ENCODE measurements around the gene PLAU. TPM values are rescaled to one million over a fixed set of nuclear protein-coding genes. Genes with fewer than 3 reads are reported as not detected.
A peak's percentile ranks its signal among the peaks of the same experiment; 100 is the strongest.

The PLAU gene
- total RNA-seq, 6 donors from 2014 or later, result 8.2 to 38.8 (median 12.4) TPM

- Histone ChIP-seq H3K4me3 (peak overlapping the region in 1 of 4 donors; percentile 15), H3K27ac (peak overlapping the region; percentile 75 to 86 (median 78)), H3K9me3 (no peaks in the 10 kb centered on the region), H3K4me1 (peaks cover 46 to 74% (median 51%) of the 10 kb centered on the region in 4 donors), H3K36me3 (no peaks in the 10 kb centered on the region), H3K27me3 (no peaks in the 10 kb centered on the region)
- DNase-seq (peak in 1 of 2 donors; percentile 64), ATAC-seq (ENCODE audit: low FRiP score in 2 of 2) (peak; percentile 24 to 37)
- TF ChIP-seq CTCF (IDR thresholded peaks at IDR 0.05) (no peak), EP300 (IDR thresholded peaks at IDR 0.05) (no peak), POLR2AphosphoS5 (IDR thresholded peaks at IDR 0.05) (peak; percentile 52 to 56), POLR2A (IDR thresholded peaks at IDR 0.05) (peak in 1 of 4 donors; percentile 11)
- WGBS, 2 donors, result 9 to 19% methylated on average over 10 of the region's 10 CpGs
Observed at GRCh38 chr10:73908853-73909539, 1.9 kb upstream of the PLAU start.

- peak overlapping the region in 1 of 4 donors; percentile 9 for H3K4me3 ChIP-seq
- TF ChIP-seq POLR2AphosphoS5 (IDR thresholded peaks at IDR 0.05) (no peak), CTCF (IDR thresholded peaks at IDR 0.05) (no peak), POLR2A (IDR thresholded peaks at IDR 0.05) (no peak), EP300 (IDR thresholded peaks at IDR 0.05) (no peak)
- 69% methylated on average over 4 of the region's 4 CpGs for WGBS, 2 donors
- DNase-seq, result no peak
- no peaks in the 10 kb centered on the region for H3K27me3 ChIP-seq
- ATAC-seq (ENCODE audit: low FRiP score in 2 of 2), result no peak
- H3K27ac ChIP-seq, result peak overlapping the region; percentile 75 to 86 (median 82)
- no peaks in the 10 kb centered on the region for H3K9me3 ChIP-seq
- H3K4me1 ChIP-seq, result peaks cover 46 to 74% (median 51%) of the 10 kb centered on the region in 4 donors
- H3K36me3 ChIP-seq, result no peaks in the 10 kb centered on the region
Observed at GRCh38 chr10:73909540-73910115, 1.3 kb upstream of the PLAU start.

GRCh38 chr10:73910401-73910763 is 550 bp upstream of the PLAU start:
- Histone ChIP-seq H3K27ac (peak overlapping the region; percentile 67 to 88 (median 84)), H3K4me1 (peaks cover 46 to 74% (median 51%) of the 10 kb centered on the region in 4 donors), H3K9me3 (no peaks in the 10 kb centered on the region), H3K27me3 (no peaks in the 10 kb centered on the region), H3K36me3 (peaks cover 0 to 5% (median 0%) of the 10 kb centered on the region in 4 donors), H3K4me3 (peak overlapping the region in 3 of 4 donors; percentile 54 to 81 (median 72))
- TF ChIP-seq POLR2A (IDR thresholded peaks at IDR 0.05), result no peak
- no peak for TF ChIP-seq CTCF (IDR thresholded peaks at IDR 0.05)
- TF ChIP-seq EP300 (IDR thresholded peaks at IDR 0.05), result no peak
- TF ChIP-seq POLR2AphosphoS5 (IDR thresholded peaks at IDR 0.05), result no peak
- DNase-seq (no peak), ATAC-seq (ENCODE audit: low FRiP score in 2 of 2) (no peak)
- WGBS, 2 donors, result 33 to 39% methylated on average over 9 of the region's 9 CpGs

GRCh38 chr10:73911553-73912004 is 647 bp downstream of the PLAU start:
- peak in 1 of 2 donors; percentile 39 for DNase-seq
- no peak for ATAC-seq (ENCODE audit: low FRiP score in 2 of 2)
- Histone ChIP-seq H3K9me3 (no peaks in the 10 kb centered on the region), H3K4me3 (peak overlapping the region; percentile 49 to 81 (median 63)), H3K4me1 (peaks cover 41 to 67% (median 48%) of the 10 kb centered on the region in 4 donors), H3K27ac (peak overlapping the region; percentile 67 to 88 (median 84)), H3K27me3 (no peaks in the 10 kb centered on the region), H3K36me3 (peaks cover 0 to 11% (median 0%) of the 10 kb centered on the region in 4 donors)
- TF ChIP-seq POLR2AphosphoS5 (IDR thresholded peaks at IDR 0.05), result no peak
- WGBS, 2 donors, result 7 to 31% methylated on average over 6 to 13 of the region's 14 CpGs

- WGBS, 2 donors, result 85% methylated on average over 10 of the region's 10 CpGs
- no peak overlapping the region for H3K27ac ChIP-seq
- no peaks in the 10 kb centered on the region for H3K27me3 ChIP-seq
- TF ChIP-seq CTCF (IDR thresholded peaks at IDR 0.05) (no peak), POLR2A (IDR thresholded peaks at IDR 0.05) (no peak), EP300 (IDR thresholded peaks at IDR 0.05) (no peak), POLR2AphosphoS5 (IDR thresholded peaks at IDR 0.05) (no peak)
- peaks cover 0 to 11% (median 0%) of the 10 kb centered on the region in 4 donors for H3K36me3 ChIP-seq
- peaks cover 34 to 52% (median 40%) of the 10 kb centered on the region in 4 donors for H3K4me1 ChIP-seq
- ATAC-seq (ENCODE audit: low FRiP score in 2 of 2) (no peak), DNase-seq (peak in 1 of 2 donors; percentile 20)
- peaks cover 0 to 2% (median 0%) of the 10 kb centered on the region in 4 donors for H3K9me3 ChIP-seq
- H3K4me3 ChIP-seq, result no peak overlapping the region
Observed at GRCh38 chr10:73914036-73914435, 3.1 kb downstream of the PLAU start.

Data from upper lobe of left lung (tissue), 6 donors.